Neural progenitor cell (in vitro differentiated cells): ENCODE results near the gene RASEF.

ENCODE experiments used
- EZH2 ChIP-seq: fragments of 200-600 bp; sonication (generic); IDR thresholded peaks from 2 replicates; pipeline ENCODE4 v1.6.1; 2017; ENCODE audit warnings: antibody characterized with exemption, mild to moderate bottlenecking, moderate library complexity
- EZH2phosphoT487 ChIP-seq: fragments of 200-600 bp; sonication (generic); IDR thresholded peaks from 2 replicates; pipeline ENCODE4 v1.6.1; 2017; ENCODE audit warnings: antibody characterized with exemption
- TF ChIP-seq, protein P1 (sequence below): fragments of 200-600 bp; sonication (generic); IDR thresholded peaks from 2 replicates; pipeline ENCODE4 v1.5.1; 2017; ENCODE audit warnings: antibody characterized with exemption, mild to moderate bottlenecking

DNA sequence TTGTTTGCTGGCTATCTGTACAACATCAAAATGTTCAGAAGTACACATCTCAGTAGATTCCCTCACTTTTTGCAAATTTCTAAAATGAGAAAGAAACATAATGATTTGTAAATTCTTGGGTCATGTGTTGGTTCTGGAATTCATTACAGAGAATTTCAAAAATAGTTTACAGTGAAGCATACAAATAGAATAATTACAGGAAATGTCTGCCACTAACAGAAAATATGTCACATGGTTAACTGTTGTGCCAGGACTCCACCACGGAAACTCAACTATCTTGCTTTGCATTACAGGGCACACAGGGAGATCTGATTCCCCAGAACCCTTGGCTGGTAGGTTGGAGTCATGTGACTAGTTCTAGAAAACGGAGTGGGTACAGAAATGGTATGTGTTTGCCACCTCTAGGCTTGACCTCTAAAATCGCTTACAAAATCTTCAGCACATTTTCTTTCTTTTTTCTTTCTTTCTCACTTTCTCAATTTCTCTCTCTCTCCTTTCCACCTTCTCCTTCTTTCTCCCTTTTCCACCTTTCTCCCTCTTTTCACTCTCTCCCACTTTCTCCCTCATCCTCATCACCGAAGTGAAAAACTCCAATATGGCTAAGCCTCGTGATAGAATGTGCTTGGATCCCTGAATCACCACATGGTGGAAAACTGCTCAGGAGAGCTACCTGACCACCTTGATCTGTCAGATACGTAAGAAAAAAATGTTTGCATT is 32.4 kb downstream of the RASEF start:
- TF ChIP-seq, protein P1, sequence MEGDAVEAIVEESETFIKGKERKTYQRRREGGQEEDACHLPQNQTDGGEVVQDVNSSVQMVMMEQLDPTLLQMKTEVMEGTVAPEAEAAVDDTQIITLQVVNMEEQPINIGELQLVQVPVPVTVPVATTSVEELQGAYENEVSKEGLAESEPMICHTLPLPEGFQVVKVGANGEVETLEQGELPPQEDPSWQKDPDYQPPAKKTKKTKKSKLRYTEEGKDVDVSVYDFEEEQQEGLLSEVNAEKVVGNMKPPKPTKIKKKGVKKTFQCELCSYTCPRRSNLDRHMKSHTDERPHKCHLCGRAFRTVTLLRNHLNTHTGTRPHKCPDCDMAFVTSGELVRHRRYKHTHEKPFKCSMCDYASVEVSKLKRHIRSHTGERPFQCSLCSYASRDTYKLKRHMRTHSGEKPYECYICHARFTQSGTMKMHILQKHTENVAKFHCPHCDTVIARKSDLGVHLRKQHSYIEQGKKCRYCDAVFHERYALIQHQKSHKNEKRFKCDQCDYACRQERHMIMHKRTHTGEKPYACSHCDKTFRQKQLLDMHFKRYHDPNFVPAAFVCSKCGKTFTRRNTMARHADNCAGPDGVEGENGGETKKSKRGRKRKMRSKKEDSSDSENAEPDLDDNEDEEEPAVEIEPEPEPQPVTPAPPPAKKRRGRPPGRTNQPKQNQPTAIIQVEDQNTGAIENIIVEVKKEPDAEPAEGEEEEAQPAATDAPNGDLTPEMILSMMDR = no peak
- TF ChIP-seq EZH2 (no peak), EZH2phosphoT487 (no peak)
